LNCaP clone FGC (cell line): ENCODE data around the gene PATL2.
"Not testable (repeated sequence)": the region's sequence is repeated elsewhere in the genome, so short reads cannot be mapped to it uniquely, and the experiment has no call there.

ENCODE experiments used
- DNase-seq: peaks from one replicate; pipeline ENCODE4 v3.0.0-alpha.2; 2011; ENCODE audit warnings: low read depth
- H3K4me3 ChIP-seq: 2 replicates; pipeline ENCODE4 v1.5.1; 2011; ENCODE audit warnings: mild to moderate bottlenecking, low read depth, low read length, control low read depth
- CTCF ChIP-seq: IDR thresholded peaks from 2 replicates; pipeline ENCODE4 v1.5.1; 2012; ENCODE audit warnings: mild to moderate bottlenecking; ENCODE audit not compliant: control insufficient read depth, insufficient read depth; ENCODE audit errors: extremely low read depth

The PATL2 gene

GRCh38 chr15:44695294-44695693 lies 15.8 kb downstream of the PATL2 start:
- no peak overlapping the region for H3K4me3 ChIP-seq
- TF ChIP-seq CTCF: no peak
- no peak for DNase-seq

GRCh38 chr15:44694416-44694815 lies 16.7 kb downstream of the PATL2 start:
- no peak overlapping the region for H3K4me3 ChIP-seq
- TF ChIP-seq CTCF: no peak
- no peak for DNase-seq

- H3K4me3 ChIP-seq: no peak overlapping the region
- DNase-seq: no peak
- TF ChIP-seq CTCF: no peak
Observed at GRCh38 chr15:44692659-44693058, 18.5 kb downstream of the PATL2 start.

GRCh38 chr15:44690245-44690644 lies 20.9 kb downstream of the PATL2 start:
- not testable (repeated sequence) for H3K4me3 ChIP-seq

GRCh38 chr15:44689318-44689717 lies 21.8 kb downstream of the PATL2 start:
- DNase-seq, H3K4me3 ChIP-seq: not testable (repeated sequence)

More at GRCh38 chr15:44690245-44690644, 20.9 kb downstream of the PATL2 start:
- not testable (repeated sequence) for DNase-seq

GRCh38 chr15:44682809-44683682 lies 28.1 kb downstream of the PATL2 start:
- H3K4me3 ChIP-seq: peak overlapping the region; percentile 26; the same call in 1 of the 2 replicates

GRCh38 chr15:44682211-44682610 lies 28.9 kb downstream of the PATL2 start:
- no peak for TF ChIP-seq CTCF
- DNase-seq: no peak
- H3K4me3 ChIP-seq: no peak overlapping the region

More at GRCh38 chr15:44682809-44683682, 28.1 kb downstream of the PATL2 start:
- DNase-seq: peak; percentile 45

- H3K4me3 ChIP-seq: no peak overlapping the region
- DNase-seq: no peak
- TF ChIP-seq CTCF: no peak
Observed at GRCh38 chr15:44676676-44677075, 34.4 kb downstream of the PATL2 start.
